Stimulated activated CD8-positive, alpha-beta memory T cell treated with anti-CD3 and anti-CD28 coated beads, Interleukin-15, amount 100 ng/mL, for 1 hour (primary cell): Measurements from ENCODE around the gene B4GALT1.
"Not testable (repeated sequence)": the region's sequence is repeated elsewhere in the genome, so short reads cannot be mapped to it uniquely, and the experiment has no call there.

ENCODE experiments used
- DNase-seq: peaks from one replicate; pipeline ENCODE4 v3.0.0-alpha.2; 2020; ENCODE audit warnings: low read depth

B4GALT1 gene

DNA sequence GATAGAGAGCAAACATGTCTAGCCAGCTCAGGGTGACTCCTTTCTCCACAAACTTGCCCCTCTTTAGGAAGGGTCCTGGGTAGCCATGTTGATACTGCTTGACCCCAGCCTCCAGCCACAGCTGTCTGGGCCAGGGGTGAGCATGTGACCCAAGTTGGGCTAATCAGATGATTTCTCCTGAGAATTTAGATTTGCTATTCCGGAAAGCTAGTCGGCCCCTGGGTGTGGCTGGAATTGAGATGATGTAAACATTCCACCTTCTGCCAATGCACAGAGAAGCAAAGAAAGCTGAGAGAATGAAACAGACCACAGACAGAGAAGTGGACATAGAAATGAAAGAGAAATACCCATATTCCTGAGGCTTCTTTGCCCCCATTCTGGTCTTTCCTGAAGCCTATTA lies 17.8 kb upstream of the B4GALT1 start:
- DNase-seq: no peak

DNA sequence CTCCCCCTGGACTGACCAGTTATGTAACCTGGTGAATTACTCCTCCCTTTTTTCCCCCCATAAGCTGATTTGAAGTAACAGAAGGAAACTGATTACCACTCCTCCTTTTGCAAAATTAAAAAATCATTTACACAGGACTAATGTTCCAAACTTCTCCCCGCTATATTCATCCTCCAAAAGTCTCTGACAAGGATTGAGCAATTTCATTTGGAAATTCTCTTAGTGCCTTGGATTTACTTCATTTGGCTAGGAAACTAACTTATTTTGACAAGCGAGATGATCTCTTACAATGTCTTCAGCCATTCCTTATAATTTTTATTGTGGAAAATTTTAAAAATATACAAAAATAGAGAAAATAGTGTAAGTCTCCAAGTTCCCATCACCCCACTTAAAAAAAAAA lies 15.4 kb upstream of the B4GALT1 start:
- no peak for DNase-seq

DNA sequence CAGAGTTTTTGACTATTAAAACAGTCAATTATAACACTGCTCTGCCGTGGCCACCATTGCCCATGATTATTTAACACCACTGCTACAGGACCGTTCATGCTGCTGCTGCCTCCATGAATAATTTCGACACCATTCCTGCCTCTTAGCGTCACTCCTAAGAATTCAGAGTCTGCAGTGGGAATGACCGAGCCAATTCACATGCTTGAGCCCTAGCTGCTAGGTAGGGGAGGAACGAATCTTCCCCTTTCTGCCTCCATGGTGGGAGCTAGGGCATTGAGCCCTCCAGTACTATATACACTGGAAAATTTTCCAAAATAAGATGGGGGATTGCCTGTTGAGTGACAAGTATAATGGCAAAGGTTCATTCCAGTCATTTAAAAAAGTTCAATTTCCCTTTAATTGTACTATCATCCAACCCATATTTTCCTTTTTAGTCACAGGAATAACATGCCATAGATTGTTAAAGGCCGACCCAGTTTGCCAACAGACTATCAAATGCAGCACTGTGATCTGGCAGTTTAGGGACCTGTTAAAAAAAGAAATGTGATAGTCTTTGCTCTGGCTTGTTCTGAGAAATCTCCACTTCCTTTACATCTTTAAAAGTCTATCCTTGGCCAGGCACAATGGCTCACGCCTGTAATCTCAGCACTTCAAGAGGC lies 13.5 kb upstream of the B4GALT1 start:
- no peak for DNase-seq

DNA sequence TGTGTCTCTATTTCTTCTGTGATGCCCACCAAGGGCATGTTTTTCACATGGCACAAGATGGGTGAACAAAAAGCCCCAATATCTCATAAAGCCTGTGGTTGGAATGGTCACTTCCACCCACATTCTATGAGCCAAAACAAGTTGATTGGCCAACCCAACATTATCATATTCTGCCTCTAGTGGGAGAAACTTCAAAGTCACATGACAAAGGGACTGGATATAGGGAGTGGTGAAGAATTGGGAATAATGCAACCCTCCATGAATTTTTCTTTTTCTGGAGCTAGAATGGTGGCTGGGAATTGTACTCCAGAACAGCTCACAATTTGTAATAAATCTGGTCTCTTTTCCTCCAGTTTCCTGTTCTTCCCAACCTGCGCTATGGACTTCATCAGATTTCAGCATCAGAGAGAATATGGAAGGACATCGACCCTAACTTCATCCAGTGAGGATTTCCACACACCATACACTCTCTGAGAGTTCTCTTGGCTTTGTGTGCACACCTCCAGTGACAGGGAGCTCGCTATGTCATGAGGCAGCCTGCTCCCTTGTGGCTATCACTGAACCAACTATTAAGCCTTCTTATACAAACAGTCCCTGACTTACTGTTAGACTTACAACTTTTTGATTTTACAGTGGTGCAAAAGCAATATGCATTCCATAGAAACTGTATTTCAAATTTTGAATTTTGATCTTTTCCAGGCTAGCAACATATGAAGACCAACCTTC lies 12.0 kb upstream of the B4GALT1 start:
- DNase-seq: no peak

- DNase-seq: no peak
Observed at GRCh38 chr9:33177639-33178038, 10.5 kb upstream of the B4GALT1 start.

DNA sequence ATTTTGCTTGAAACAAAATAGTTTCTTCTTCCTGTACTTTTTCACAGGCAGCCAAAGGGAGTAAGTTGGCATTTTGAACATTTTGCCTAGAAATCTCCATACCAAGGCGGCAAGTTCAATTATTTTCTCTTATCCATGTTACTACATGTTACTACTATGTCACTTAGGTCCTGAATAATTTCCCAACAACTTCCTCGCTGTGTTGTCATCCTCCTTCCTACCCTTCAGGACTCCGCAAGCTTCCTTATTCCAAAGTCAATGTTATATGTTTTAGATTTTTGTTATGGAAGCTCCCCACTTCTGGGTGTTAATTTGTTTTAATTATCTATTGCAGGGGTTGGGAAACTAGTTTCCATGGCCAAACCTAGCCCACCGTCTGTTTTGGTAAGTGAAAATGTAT lies 9.9 kb upstream of the B4GALT1 start:
- no peak for DNase-seq

DNA sequence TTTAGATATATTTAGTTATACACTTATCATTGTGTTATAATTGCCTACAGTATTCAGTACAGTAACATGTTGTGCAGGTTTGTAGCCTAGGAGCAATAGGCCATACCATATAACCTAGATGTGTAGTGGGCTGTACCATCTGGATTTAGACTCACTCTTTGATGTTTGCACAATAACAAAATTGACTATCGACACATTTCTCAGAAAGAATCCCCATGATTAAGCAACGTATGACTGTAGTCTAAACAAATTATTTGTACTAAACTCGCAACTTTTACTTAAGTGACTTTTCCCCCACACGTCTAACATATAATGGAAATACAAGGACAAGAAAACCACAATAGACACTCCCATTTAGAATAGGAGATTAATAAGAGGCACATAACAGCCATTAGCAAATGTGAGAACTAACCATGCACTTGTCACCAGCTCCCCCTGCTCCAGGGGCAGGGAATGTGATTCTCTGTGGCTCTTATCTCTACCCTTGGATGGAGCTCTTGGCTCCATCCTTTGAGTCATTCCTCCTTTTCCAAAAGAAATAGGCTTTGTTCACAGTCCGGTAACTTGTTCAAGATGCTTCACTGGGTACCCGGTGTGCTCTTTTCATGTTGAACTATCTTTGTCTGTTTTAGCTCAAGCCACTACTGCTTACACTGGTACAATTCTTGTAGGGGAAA lies 8.7 kb upstream of the B4GALT1 start:
- no peak for DNase-seq

GRCh38 chr9:33172256-33173238 lies 5.4 kb upstream of the B4GALT1 start:
- no peak for DNase-seq

DNA sequence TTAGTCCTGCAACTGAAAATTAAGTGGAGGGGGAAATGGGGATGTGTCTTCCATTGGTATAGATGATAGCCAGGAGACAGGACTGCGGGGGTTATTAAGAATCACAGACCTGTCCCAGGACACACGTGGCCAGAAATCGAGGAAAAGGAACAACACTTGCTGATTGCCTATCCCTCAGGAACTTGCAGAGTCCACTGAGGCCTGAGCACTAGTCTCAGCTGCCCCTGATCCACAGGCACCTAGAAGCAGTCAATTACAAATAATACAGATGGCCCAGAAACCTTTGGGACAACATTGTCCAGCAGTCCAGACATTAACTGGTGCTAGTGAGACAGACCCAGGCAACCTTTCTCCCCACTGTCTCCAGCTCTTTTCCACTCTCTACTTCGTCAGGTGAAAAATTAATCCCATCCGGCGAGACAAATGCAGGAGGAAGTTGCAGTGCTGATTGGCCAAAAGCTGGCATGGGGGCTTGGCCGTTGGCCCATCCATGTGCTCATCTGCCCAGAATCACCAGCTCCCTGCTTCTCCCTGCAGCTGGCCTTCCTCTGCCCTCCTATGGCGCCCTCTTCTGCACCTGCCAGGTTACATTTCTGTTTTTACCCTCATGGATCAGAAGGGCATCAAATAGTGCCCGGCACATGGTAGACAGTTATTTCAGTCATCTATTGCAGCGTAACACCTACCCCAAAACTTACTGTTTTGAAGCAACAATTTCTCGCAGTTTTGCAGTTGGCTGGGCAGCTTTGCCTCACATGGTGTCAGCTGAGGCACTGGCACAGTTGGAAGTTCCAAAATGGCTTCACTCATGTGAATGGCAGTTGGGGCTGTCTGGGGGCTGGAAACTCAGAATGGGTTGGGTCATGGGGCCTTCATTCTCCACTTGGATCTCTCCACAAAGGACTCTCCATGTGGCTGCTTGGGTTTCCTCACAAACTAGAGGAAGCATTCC lies 3.6 kb upstream of the B4GALT1 start:
- DNase-seq: no peak

DNA sequence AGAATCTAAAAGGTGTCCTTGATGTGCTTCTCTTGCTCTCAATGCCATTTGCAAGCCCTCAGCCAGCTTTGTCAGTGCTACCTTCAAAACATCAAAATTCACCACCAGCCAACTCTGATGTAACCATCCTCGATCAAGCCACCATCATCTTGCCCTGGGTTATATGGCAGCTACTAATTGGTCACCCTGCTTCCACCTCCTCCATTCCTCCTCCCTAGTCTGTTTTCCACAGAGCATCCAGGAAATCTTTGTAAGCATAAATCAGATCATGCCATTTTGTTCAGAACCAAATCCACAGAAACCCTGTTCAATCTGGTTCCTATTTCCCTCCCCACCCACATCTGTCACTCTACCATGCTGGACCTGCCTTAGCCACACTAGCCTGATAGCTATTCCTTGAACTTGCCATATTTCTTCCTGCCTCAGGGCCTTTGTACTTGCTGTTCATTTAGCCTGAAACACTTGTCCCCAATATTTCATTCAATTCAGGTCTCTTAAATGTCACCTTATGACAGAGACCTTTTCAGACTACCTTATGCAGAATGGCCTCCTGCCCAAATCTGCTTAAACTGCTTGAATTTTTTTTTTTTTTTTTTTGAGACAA lies 1.9 kb upstream of the B4GALT1 start:
- DNase-seq: no peak

DNA sequence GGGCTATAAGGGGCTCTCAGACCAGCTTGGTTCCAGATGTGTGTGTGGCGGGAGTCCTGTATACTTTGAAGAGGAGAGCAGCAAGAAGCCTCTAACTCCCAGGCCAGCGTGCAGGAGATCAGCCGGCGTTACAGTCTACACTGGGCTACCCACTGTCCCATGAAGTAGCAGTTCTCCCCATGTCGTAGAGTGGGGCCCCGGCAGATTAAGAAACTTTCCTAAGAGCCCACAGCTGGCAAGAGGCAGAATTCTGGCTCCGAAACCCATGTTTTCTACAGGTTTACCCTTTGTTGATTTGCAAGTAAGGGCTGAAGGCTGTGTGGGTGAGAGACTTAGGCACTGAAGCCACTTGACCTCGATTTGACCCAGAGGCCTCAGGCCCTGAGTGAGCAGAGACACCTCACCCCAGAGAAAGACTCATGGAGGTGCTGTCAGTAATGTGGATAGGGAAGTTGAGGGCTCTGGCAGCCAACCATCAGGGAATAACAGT lies 881 bp upstream of the B4GALT1 start:
- no peak for DNase-seq

GRCh38 chr9:33166231-33167083 lies 679 bp downstream of the B4GALT1 start:
- DNase-seq: no peak

- no peak for DNase-seq
Observed at GRCh38 chr9:33165263-33166151, 1.6 kb downstream of the B4GALT1 start.

DNA sequence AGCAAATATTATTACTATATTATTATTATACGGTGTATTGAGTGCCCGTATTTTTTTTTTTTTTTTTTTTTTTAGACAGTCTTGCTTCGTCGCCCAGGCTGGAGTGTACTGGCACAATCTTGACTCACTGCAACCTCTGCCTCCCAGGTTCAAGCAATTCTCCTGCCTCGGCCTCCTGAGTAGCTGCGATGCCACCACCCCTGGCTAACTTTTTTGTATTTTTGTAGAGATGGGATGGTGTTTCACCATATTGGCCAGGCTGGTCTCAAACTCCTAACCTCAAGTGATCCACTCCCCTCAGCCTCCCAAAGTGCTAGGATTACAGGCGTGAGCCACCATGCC lies 2.2 kb downstream of the B4GALT1 start:
- not testable (repeated sequence) for DNase-seq

GRCh38 chr9:33164138-33164809 lies 2.9 kb downstream of the B4GALT1 start:
- no peak for DNase-seq

GRCh38 chr9:33163433-33164137 lies 3.6 kb downstream of the B4GALT1 start:
- DNase-seq: no peak

GRCh38 chr9:33162721-33163311 lies 4.3 kb downstream of the B4GALT1 start:
- DNase-seq: no peak
